HG03575 (cell line): Measurements from ENCODE around the gene PCDHGA12.
"Not testable (repeated sequence)": the region's sequence is repeated elsewhere in the genome, so short reads cannot be mapped to it uniquely, and the experiment has no call there.

Experiments
- ATAC-seq: cut with Tn5 transposase; IDR thresholded peaks from one replicate; pipeline ENCODE4 v1.9.1; 2021; ENCODE audit not compliant: unreplicated experiment, insufficient number of reproducible peaks, low FRiP score; ENCODE audit errors: extremely low read depth

Gene PCDHGA12

DNA sequence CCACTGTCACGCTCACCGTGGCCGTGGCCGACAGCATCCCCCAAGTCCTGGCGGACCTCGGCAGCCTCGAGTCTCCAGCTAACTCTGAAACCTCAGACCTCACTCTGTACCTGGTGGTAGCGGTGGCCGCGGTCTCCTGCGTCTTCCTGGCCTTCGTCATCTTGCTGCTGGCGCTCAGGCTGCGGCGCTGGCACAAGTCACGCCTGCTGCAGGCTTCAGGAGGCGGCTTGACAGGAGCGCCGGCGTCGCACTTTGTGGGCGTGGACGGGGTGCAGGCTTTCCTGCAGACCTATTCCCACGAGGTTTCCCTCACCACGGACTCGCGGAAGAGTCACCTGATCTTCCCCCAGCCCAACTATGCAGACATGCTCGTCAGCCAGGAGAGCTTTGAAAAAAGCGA is 2.4 kb downstream of the PCDHGA12 start:
- not testable (repeated sequence) for ATAC-seq

DNA sequence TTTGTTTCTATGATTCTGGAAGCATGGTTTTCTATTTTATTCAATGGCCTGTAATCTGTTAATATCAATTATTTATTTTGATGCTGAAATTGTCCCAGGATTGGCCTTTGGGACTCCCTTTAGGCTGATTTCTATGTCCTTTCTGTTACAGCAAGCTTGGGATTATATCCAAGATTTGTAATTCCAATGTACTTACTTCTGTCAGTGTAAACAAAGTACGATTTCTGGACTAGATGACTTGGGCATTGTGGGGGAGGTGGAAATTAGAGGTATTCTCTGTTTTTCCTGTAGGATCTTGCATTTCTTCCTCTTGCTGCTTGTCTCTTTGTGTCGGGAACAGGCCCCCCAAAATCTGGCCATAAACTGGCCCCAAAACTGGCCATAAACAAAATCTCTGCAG is 3.7 kb downstream of the PCDHGA12 start:
- ATAC-seq, result no peak

DNA sequence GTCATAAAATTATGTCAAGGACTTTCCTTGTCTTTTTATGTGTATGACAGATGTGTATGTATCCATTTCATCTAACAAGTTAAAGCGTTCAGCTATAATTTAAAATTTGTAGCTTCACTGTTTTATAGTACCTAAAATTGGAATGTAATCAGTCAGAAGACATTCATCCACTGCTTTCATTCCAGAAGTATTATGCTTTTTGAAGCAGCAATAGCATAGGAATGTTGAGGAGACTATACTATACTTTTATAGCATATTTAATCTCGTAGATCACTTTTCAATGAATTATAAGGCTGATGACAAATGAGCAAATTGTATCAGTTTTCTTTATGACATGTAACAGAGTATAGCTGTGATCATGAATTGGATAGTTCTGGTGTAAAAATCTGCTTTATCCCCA is 6.9 kb downstream of the PCDHGA12 start:
- no peak for ATAC-seq

DNA sequence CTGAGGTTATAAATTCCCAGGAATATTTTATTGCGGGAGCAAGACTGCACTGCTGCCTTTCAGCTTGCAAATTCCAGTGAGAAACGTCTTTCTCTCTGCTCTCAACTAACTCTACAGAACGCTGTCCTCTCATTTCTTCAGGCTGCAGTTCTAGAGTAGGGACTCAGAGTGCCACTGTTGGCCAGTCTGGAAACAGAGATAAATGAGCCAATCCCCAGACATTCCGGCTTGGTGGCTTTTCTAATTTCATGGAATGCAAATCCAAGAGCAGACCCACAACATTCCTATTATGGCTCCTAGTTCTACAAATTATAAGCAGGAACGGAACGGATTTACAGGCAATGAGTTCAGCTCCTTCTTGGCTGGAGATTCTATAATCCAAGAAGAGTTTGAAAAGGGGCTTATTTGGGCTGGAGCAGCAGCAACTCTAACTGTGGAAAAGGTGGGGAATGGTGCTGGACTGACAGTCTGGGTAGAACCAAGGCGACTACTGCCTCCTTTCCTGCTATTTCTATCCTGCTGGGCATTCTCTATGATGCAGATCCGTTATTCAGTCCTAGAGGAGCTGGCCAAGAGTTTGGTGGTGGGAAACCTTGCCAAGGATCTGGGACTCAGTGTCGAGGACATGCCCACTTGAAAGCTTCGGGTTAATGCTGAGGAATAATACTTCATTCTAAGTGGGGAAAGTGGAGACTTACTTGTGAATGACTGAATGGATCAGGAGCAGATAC is 9.3 kb downstream of the PCDHGA12 start:
- ATAC-seq, result no peak

DNA sequence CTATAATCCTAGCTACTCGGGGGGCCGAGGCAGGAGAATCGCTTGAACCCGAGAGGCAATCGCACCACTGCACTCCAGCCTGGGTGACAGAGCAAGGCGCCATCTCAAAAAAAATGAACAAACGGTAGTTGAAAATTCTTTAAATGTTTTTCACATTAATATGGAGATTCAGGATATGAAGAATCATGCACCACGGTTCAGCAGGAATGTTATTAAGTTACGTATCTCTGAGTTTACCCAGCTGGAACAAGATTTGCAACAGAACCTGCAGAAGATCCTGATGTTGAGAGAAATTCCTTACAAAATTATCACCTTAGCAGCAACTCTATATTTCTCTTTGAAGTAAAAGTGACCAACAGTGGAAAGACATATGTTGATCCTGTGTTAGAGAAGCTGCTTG is 10.0 kb downstream of the PCDHGA12 start:
- no peak for ATAC-seq

DNA sequence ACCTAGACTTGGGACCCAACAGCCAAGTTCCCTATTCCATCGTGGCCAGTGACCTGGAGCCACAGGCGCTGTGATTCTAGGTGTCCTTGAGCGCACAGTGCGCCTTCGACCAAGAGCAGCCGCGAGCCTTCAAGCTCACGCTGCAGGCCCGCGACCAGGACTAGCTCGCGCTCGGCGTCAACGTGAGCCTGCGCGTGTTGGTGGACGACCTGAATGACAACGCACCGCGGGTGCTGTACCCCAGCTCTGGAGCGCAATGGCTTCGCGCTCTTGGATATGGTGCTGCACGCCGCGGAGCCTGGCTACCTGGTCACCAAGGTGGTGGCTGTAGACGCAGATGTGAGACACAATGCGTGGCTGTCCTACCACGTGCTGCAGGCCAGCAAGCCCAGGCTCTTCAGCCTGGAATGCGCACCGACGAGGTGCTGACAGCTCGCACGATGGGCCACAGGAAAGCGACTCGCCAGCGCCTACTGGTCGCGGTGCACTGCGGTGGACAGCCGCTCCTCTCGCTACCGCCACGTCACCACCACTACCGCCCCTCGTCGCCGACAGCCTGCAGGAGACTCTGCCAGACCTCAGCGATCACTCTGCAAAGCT is 11.4 kb downstream of the PCDHGA12 start:
- no peak for ATAC-seq

DNA sequence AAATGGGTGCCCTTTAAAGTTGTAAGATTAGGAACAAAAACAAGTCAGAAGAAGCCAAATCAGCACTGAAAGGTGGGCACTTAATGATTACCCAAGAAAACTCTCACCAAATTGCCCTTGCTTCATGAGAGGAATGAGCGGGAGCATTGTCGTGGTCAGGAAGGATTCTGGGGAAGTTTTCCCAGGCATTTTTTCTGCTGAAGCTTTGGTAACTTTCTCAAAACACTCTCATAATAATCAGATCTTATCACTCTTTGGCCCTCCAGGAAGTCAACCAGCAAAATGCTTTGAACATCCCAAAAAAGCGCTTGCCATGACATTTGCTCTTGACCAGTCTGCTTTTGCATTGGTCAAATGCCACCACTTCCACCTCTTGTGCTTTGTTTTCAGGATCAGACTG is 35.0 kb downstream of the PCDHGA12 start:
- ATAC-seq, result no peak

DNA sequence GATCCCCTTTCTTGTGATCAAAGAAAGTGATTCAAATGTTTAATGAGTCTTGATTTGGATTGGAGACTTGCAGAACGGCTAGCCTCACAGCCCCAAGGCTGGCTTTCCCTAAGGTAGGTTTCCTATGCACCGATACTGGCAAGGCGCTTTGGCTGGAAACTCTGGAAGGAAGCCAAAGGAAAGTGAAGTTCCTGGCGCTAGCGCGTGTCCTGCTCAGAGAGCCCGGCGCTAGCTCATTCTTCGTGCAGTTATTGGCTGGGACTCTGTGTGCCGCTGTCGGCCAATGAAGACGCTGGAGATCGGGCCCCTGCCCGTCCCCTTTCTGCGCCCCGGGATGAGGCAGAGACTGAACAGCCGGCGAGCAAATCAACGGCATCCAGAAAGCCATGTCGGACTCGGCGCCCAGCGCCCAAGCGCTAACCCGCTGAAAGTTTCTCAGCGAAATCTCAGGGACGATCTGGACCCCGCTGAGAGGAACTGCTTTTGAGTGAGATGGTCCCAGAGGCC is 45.4 kb downstream of the PCDHGA12 start, which contains the start of gene PCDHGC3:
Gene PCDHGC3 (plus strand): TSS at position 342 of the 507 bp plus-strand sequence. CDS start 151 bp downstream, at position 493.
- ATAC-seq, result peak; percentile 90

DNA sequence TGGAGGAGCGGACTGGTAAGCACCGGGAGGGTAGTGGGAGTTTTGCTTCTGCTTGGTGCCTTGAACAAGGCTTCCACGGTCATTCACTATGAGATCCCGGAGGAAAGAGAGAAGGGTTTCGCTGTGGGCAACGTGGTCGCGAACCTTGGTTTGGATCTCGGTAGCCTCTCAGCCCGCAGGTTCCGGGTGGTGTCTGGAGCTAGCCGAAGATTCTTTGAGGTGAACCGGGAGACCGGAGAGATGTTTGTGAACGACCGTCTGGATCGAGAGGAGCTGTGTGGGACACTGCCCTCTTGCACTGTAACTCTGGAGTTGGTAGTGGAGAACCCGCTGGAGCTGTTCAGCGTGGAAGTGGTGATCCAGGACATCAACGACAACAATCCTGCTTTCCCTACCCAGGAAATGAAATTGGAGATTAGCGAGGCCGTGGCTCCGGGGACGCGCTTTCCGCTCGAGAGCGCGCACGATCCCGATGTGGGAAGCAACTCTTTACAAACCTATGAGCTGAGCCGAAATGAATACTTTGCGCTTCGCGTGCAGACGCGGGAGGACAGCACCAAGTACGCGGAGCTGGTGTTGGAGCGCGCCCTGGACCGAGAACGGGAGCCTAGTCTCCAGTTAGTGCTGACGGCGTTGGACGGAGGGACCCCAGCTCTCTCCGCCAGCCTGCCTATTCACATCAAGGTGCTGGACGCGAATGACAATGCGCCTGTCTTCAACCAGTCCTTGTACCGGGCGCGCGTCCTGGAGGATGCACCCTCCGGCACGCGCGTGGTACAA is 46.0 kb downstream of the PCDHGA12 start:
- peak; percentile 19 for ATAC-seq

DNA sequence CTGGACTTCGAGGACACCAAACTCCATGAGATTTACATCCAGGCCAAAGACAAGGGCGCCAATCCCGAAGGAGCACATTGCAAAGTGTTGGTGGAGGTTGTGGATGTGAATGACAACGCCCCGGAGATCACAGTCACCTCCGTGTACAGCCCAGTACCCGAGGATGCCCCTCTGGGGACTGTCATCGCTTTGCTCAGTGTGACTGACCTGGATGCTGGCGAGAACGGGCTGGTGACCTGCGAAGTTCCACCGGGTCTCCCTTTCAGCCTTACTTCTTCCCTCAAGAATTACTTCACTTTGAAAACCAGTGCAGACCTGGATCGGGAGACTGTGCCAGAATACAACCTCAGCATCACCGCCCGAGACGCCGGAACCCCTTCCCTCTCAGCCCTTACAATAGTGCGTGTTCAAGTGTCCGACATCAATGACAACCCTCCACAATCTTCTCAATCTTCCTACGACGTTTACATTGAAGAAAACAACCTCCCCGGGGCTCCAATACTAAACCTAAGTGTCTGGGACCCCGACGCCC is 46.8 kb downstream of the PCDHGA12 start:
- no peak for ATAC-seq

DNA sequence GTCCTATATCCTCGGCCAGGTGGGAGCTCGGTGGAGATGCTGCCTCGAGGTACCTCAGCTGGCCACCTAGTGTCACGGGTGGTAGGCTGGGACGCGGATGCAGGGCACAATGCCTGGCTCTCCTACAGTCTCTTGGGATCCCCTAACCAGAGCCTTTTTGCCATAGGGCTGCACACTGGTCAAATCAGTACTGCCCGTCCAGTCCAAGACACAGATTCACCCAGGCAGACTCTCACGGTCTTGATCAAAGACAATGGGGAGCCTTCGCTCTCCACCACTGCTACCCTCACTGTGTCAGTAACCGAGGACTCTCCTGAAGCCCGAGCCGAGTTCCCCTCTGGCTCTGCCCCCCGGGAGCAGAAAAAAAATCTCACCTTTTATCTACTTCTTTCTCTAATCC is 47.5 kb downstream of the PCDHGA12 start:
- ATAC-seq, result no peak

DNA sequence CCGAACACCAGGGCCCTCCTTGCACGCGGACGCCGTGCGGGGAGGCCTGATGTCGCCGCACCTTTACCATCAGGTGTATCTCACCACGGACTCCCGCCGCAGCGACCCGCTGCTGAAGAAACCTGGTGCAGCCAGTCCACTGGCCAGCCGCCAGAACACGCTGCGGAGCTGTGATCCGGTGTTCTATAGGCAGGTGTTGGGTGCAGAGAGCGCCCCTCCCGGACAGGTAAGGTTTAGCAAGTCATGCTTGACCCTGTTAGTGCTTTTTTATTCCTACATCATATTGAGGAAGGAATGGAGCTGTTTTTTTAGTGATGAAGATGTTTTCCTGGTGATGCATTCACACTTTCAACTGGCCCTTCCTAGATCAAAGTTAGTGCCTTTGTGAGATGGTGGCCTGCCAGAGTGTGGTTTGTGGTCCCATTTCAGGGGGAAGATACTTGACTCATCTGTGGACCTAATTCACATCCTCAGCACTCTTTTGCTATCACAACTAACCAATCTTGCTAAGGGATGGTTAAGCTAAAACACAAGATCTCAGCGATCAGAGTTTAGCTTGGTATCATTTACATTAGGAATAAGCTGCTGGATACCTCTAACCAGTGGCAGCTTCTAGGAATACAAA is 48.1 kb downstream of the PCDHGA12 start:
- no peak for ATAC-seq

DNA sequence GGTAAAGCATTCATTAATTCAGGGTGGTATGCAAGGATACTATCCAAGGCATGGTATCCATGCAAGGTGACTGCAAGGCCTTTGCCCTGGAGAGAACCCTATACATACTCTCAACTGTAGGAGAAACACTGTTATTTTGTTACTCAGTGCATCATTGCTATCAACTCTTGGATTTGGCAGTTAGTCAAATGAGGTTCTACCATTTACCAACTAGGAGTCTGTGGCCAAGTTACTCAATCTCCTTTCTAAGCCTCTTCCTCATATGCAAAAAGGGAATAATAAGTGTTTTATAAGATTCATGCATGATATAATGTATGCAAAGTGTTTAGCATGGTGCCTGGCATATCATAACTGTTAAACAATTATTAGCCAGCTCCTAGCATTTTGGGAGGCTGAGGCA is 49.5 kb downstream of the PCDHGA12 start:
- no peak for ATAC-seq
